Measurements from ENCODE around the gene ERO1B. TPM values are rescaled to one million over a fixed set of nuclear protein-coding genes. Genes with fewer than 3 reads are reported as not detected.
A peak's percentile ranks its signal among the peaks of the same experiment; 100 is the strongest.
"Not testable (repeated sequence)": the region's sequence is repeated elsewhere in the genome, so short reads cannot be mapped to it uniquely, and the experiment has no call there.

ERO1B gene, protein sequence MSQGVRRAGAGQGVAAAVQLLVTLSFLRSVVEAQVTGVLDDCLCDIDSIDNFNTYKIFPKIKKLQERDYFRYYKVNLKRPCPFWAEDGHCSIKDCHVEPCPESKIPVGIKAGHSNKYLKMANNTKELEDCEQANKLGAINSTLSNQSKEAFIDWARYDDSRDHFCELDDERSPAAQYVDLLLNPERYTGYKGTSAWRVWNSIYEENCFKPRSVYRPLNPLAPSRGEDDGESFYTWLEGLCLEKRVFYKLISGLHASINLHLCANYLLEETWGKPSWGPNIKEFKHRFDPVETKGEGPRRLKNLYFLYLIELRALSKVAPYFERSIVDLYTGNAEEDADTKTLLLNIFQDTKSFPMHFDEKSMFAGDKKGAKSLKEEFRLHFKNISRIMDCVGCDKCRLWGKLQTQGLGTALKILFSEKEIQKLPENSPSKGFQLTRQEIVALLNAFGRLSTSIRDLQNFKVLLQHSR
- total RNA-seq (2012; rRNA removed), result 2.8 and 3.1 TPM in 2 replicates

DNA sequence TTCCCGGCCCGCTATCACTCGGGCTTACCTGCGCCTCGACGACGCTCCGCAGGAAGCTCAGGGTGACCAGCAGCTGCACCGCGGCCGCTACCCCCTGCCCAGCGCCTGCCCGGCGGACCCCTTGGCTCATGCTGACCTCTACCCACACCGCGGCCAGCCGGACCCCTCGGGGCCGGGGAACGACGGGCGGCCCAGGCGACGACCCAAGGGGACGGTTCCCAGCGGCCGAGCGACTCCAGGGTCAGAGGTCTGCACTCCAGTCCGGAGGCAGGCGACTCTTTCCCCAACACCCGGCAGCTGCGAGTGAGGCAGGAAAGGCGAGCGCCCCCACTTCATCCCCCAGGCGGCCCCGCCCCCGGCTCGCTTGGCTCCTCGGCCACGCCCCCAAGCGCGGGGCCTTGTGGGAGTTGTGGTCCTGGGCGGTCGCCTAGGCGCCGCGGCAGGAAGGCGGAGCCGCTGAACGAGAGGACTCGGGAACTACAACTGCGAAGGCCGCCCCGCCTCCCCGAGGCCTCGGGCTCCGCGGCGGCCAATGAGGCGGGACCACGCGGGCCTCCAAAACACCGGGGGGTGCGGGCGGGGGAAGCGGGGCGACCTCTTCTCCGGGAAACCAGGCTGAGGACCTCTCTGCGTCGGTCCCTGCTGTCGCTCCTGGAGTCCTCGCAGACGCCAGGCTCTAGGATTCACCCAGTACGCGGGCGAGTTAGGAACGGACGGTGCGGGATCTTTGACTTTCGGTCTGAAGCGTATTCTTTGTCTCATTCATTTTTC, at the start of gene ERO1B:
Gene ERO1B, minus strand, starts transcription at position 305 of the 771 bp plus-strand sequence. Its CDS starts 175 bp downstream, at position 130.
- Histone ChIP-seq H3K9me3 (replicated peaks; ENCODE audit: low read length) (no peaks in the 10 kb centered on the region), H3K36me3 (ENCODE audit: insufficient read depth, low read length) (no peaks in the 10 kb centered on the region), H3K4me3 (ENCODE audit: low read length) (peak within 1 kb of the TSS; percentile 88), H3K4me2 (ENCODE audit: low read length) (peak within 1 kb of the TSS; percentile 94), H3K27me3 (ENCODE audit: control insufficient read depth, insufficient read depth, low read length) (peaks cover 25% of the 10 kb centered on the region), H3K9ac (ENCODE audit: low read depth, low read length) (peak within 1 kb of the TSS; percentile 81), H3K4me1 (ENCODE audit: control insufficient read depth, insufficient read depth, low read length) (peaks cover 4% of the 10 kb centered on the region)

DNA sequence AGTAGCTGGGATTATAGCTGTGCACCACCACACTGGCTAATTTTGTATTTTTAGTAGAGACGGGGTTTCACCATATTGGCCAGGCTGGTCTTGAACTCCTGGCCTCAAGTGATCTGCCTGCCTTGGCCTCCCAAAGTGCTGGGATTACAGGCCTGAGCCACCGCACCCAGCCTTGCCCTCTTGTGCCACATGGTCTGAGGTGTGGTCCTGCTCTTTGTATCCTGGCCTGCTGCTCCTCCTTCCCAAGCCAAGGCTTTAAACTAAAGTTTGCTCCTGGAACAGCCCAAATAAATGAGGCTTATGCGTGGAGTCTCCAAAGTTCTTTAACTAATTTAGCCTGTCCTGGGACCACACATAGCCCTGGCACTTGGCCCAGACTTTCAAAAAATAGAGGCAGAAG, 49.7 kb upstream of the ERO1B start:
- not testable (repeated sequence) for H3K4me2 ChIP-seq (ENCODE audit: low read length); H3K9ac ChIP-seq (ENCODE audit: low read depth, low read length); H3K27me3 ChIP-seq (ENCODE audit: control insufficient read depth, insufficient read depth, low read length); H3K36me3 ChIP-seq (ENCODE audit: insufficient read depth, low read length); H3K9me3 ChIP-seq (replicated peaks; ENCODE audit: low read length); H3K4me3 ChIP-seq (ENCODE audit: low read length); H3K4me1 ChIP-seq (ENCODE audit: control insufficient read depth, insufficient read depth, low read length)

DNA sequence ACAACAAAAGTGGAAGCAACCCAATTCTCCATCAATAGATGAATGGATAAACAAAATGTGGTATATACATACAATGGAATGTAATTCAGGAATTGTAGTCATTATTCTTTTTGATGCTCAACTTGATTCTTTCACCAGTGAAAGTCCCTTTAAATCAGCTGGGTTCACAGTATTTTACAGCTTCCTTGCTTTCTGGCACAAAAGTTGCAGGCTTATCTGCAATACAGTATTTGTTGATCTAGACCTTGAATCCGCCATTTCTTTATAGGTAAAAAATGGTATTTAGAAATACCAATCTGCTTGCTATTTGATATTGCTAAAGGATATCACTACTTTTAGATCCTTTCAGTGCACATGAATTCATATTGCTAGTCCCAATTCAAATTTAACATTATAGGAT, 44.7 kb upstream of the ERO1B start:
- Histone ChIP-seq H3K9me3 (replicated peaks; ENCODE audit: low read length) (no peaks in the 10 kb centered on the region), H3K4me2 (ENCODE audit: low read length) (no peak overlapping the region), H3K4me1 (ENCODE audit: control insufficient read depth, insufficient read depth, low read length) (no peaks in the 10 kb centered on the region), H3K27me3 (ENCODE audit: control insufficient read depth, insufficient read depth, low read length) (no peaks in the 10 kb centered on the region), H3K36me3 (ENCODE audit: insufficient read depth, low read length) (no peaks in the 10 kb centered on the region), H3K4me3 (ENCODE audit: low read length) (no peak overlapping the region), H3K9ac (ENCODE audit: low read depth, low read length) (no peak overlapping the region)

DNA sequence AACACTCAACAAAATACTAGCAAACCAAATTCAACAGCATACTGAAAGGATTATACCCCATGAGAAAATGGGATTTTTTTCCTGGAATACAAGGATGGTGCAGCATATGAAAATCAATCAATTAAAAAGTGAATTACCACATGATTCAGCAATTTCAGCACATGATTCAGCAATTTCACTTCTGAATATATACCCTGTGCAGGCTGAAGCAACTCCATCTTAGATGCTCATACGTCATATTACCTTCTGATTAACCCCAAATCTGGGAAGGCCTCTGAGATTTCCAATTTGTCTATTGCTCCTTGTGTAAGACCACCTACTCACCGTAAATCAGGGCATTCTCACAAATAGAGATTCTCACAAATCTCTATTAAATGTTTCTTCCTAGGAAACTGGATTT, 43.8 kb upstream of the ERO1B start:
- no peaks in the 10 kb centered on the region for H3K27me3 ChIP-seq (ENCODE audit: control insufficient read depth, insufficient read depth, low read length)

DNA sequence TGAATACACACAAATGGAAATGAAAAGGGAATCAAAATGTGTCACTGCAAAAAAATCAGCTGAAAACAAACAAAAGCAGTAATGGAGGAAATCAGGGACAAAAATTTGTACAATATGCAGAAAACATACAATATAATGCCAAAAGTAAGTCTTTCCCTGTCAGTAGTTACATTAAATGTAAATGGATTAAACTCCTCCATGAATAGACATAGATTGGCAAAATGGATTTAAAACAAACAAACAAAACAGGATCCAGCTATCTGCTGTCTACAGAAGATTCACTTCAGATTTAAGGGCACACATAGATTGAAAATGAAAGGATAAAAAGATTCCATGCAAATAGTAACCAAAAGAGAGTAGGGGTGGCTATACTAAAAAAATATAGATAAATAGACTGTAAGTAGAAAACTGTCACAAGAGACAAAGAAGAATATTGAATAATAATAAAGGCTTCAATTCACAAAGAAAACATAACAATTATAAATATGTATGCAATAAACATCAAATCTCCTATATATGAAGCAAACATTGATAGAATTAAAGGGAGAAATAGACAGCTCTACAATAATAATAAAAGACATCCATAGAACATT, 42.2 kb upstream of the ERO1B start:
- H3K4me1 ChIP-seq (ENCODE audit: control insufficient read depth, insufficient read depth, low read length), result no peaks in the 10 kb centered on the region
- no peak overlapping the region for H3K4me3 ChIP-seq (ENCODE audit: low read length)
- no peaks in the 10 kb centered on the region for H3K9me3 ChIP-seq (replicated peaks; ENCODE audit: low read length)
- no peak overlapping the region for H3K9ac ChIP-seq (ENCODE audit: low read depth, low read length)
- H3K4me2 ChIP-seq (ENCODE audit: low read length), result no peak overlapping the region
- H3K27me3 ChIP-seq (ENCODE audit: control insufficient read depth, insufficient read depth, low read length), result no peaks in the 10 kb centered on the region
- H3K36me3 ChIP-seq (ENCODE audit: insufficient read depth, low read length), result no peaks in the 10 kb centered on the region

More for the DNA sequence above, 43.8 kb upstream of the ERO1B start:
- Histone ChIP-seq H3K4me3 (ENCODE audit: low read length) (no peak overlapping the region), H3K4me2 (ENCODE audit: low read length) (no peak overlapping the region), H3K36me3 (ENCODE audit: insufficient read depth, low read length) (no peaks in the 10 kb centered on the region), H3K9me3 (replicated peaks; ENCODE audit: low read length) (no peaks in the 10 kb centered on the region), H3K4me1 (ENCODE audit: control insufficient read depth, insufficient read depth, low read length) (no peaks in the 10 kb centered on the region), H3K9ac (ENCODE audit: low read depth, low read length) (no peak overlapping the region)

DNA sequence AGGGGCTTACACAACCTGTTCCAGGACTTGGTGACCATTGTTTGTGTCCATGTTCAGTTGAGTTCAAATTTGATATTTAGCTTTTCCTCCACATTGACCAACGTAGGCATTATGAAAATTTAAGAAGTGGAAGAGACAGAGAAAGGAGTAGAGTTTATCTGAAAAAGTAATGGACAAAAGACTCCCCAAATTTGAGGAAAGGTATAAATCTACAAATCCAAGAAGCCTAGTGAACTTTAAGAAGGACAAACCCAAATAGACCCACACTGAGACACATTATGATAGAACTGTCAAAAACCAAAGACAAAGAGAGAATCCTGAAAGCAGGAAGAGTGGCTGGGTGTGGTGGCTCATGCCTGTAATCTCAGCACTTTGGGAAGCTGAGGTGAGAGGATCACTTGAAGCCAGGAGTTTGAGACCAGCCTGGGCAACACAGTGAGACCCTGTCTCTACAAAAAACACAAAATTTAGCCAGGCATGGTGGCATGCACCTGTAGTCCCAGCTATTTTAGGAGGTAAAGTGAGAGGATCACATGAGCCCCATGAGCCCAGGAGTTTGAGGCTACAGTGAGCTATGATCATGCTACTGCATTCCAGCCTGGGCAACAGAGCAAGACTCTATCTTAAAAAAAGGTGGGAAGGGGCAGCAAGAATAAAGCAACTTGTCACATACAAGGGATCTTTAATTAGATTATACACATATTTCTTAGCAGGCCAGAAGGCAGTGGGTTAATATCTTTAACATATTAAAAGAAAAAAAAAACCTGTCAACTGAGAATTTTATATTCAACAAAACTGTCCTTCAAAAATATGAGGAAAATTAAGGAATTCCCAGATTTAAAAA, 41.0 kb upstream of the ERO1B start:
- H3K27me3 ChIP-seq (ENCODE audit: control insufficient read depth, insufficient read depth, low read length), result no peaks in the 10 kb centered on the region
- H3K9ac ChIP-seq (ENCODE audit: low read depth, low read length), result no peak overlapping the region
- H3K4me2 ChIP-seq (ENCODE audit: low read length), result no peak overlapping the region
- no peaks in the 10 kb centered on the region for H3K9me3 ChIP-seq (replicated peaks; ENCODE audit: low read length)
- H3K4me3 ChIP-seq (ENCODE audit: low read length), result no peak overlapping the region
- no peaks in the 10 kb centered on the region for H3K36me3 ChIP-seq (ENCODE audit: insufficient read depth, low read length)
- H3K4me1 ChIP-seq (ENCODE audit: control insufficient read depth, insufficient read depth, low read length), result no peaks in the 10 kb centered on the region

DNA sequence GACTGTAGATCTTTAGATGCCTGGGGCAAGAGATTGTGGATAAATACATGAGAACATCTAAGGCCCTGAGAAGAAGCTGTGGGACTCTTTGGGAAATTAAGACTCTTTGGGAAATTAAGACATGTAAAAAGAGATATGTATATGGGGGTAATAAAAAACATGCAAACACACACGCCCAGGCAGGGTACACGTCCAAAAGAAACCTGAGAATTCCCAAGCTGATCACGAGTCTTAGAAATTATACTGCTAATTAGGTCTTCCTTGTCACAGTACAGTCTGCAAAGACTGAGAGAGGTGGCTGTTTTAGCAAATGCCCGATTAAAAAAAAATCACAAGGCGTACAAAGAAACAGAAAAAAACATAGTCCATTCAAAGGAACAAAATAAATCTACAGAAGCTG, 39.3 kb upstream of the ERO1B start:
- no peaks in the 10 kb centered on the region for H3K9me3 ChIP-seq (replicated peaks; ENCODE audit: low read length)
- no peak overlapping the region for H3K4me3 ChIP-seq (ENCODE audit: low read length)
- no peaks in the 10 kb centered on the region for H3K36me3 ChIP-seq (ENCODE audit: insufficient read depth, low read length)
- no peaks in the 10 kb centered on the region for H3K4me1 ChIP-seq (ENCODE audit: control insufficient read depth, insufficient read depth, low read length)
- no peaks in the 10 kb centered on the region for H3K27me3 ChIP-seq (ENCODE audit: control insufficient read depth, insufficient read depth, low read length)
- no peak overlapping the region for H3K4me2 ChIP-seq (ENCODE audit: low read length)
- no peak overlapping the region for H3K9ac ChIP-seq (ENCODE audit: low read depth, low read length)

DNA sequence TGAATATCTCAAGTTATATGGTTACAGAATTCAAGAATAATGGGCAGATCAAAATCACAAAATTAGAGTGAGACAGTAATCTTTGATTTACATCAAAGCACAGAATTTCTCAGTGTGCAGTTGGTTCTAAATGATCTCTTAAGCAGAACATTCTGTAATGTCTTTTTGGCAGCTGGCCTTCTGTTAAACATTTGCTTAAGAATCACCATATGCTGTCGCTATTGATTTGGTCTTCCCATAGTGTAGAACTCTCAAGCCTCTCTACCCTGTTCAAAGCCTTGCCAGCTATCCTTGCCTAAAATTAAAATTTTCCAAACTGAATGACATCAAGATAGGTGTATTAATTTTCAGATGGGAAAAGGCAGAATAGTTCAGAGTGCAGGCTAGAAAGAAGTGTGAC, 38.9 kb upstream of the ERO1B start:
- Histone ChIP-seq H3K4me1 (ENCODE audit: control insufficient read depth, insufficient read depth, low read length) (no peaks in the 10 kb centered on the region), H3K36me3 (ENCODE audit: insufficient read depth, low read length) (no peaks in the 10 kb centered on the region), H3K27me3 (ENCODE audit: control insufficient read depth, insufficient read depth, low read length) (no peaks in the 10 kb centered on the region), H3K4me3 (ENCODE audit: low read length) (no peak overlapping the region), H3K9ac (ENCODE audit: low read depth, low read length) (no peak overlapping the region), H3K4me2 (ENCODE audit: low read length) (no peak overlapping the region), H3K9me3 (replicated peaks; ENCODE audit: low read length) (no peaks in the 10 kb centered on the region)

DNA sequence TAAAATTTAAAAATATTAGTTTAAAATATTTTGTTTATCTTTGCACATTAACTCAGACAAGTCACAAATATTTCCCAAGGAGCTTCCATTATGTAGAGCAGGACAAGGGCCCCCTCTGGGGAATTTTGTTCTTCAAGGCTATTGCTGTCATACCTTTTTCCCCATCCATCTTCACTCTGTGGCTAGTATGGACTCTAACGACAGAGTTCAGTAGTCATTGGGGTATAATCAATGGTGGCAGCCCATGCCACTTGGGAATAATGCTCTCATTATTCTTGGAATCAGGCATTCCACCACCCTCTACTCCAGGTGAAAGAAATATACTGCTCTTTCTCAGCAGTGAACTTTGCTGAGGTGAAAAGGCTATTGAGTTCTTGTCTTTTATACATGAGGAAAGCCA, 38.5 kb upstream of the ERO1B start:
- no peaks in the 10 kb centered on the region for H3K27me3 ChIP-seq (ENCODE audit: control insufficient read depth, insufficient read depth, low read length)
- no peak overlapping the region for H3K9ac ChIP-seq (ENCODE audit: low read depth, low read length)
- no peak overlapping the region for H3K4me2 ChIP-seq (ENCODE audit: low read length)
- H3K9me3 ChIP-seq (replicated peaks; ENCODE audit: low read length), result no peaks in the 10 kb centered on the region
- no peaks in the 10 kb centered on the region for H3K36me3 ChIP-seq (ENCODE audit: insufficient read depth, low read length)
- no peak overlapping the region for H3K4me3 ChIP-seq (ENCODE audit: low read length)
- no peaks in the 10 kb centered on the region for H3K4me1 ChIP-seq (ENCODE audit: control insufficient read depth, insufficient read depth, low read length)

DNA sequence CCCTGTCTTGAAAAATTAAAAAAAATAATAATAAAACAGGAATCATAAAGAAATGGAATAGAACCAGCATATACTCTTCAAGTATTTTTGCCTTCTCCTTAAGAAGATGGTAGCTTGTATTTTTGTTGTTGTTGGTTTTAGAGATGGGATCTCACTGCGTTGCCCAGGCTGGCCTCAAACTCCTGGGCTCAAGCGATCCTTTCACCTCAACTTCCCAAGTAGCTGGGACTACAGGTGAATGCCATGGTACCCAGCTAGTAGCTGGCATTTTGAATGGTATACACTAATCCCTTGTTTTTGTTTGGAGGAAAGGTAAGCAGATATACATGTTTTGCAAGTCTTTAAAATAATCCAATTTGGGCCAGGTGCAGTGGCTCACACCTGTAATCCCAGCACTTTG, 34.7 kb upstream of the ERO1B start:
- Histone ChIP-seq H3K36me3 (ENCODE audit: insufficient read depth, low read length) (no peaks in the 10 kb centered on the region), H3K4me1 (ENCODE audit: control insufficient read depth, insufficient read depth, low read length) (no peaks in the 10 kb centered on the region), H3K9ac (ENCODE audit: low read depth, low read length) (no peak overlapping the region), H3K4me3 (ENCODE audit: low read length) (no peak overlapping the region), H3K4me2 (ENCODE audit: low read length) (no peak overlapping the region), H3K27me3 (ENCODE audit: control insufficient read depth, insufficient read depth, low read length) (no peaks in the 10 kb centered on the region), H3K9me3 (replicated peaks; ENCODE audit: low read length) (no peaks in the 10 kb centered on the region)

DNA sequence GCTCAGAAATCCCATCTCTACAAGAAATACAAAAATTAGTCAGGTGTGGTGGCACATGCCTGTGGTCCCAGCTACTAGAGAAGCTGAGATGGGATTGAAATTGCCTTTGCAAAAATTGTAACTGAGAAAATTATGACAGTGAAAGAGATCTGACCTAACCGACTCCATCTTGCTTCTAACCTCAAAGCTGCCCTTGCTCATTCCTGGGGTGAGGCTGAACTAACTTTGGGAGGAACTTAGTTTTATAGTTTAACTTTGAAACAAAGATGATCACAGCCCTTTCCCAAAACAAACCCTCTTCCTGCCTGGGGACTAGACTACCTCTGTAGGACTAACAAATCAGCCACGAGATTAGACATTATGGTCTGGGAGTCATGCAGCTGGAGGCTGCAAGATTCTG, 33.8 kb upstream of the ERO1B start:
- Histone ChIP-seq H3K9ac (ENCODE audit: low read depth, low read length) (no peak overlapping the region), H3K9me3 (replicated peaks; ENCODE audit: low read length) (no peaks in the 10 kb centered on the region), H3K36me3 (ENCODE audit: insufficient read depth, low read length) (no peaks in the 10 kb centered on the region), H3K4me3 (ENCODE audit: low read length) (no peak overlapping the region), H3K27me3 (ENCODE audit: control insufficient read depth, insufficient read depth, low read length) (no peaks in the 10 kb centered on the region), H3K4me1 (ENCODE audit: control insufficient read depth, insufficient read depth, low read length) (no peaks in the 10 kb centered on the region), H3K4me2 (ENCODE audit: low read length) (no peak overlapping the region)
